Colonic mucosa (tissue), 4 donors: ENCODE data around the gene ZNF451. TPM values are rescaled to one million over a fixed set of nuclear protein-coding genes. Genes with fewer than 3 reads are reported as not detected.
A peak's percentile ranks its signal among the peaks of the same experiment; 100 is the strongest.
"Not testable (repeated sequence)": the region's sequence is repeated elsewhere in the genome, so short reads cannot be mapped to it uniquely, and the experiment has no call there.

ENCODE experiments used
- DNase-seq: peaks from one replicate; pipeline ENCODE4 v3.0.0-alpha.2; 2020
- H3K27ac ChIP-seq: fragments of 200-600 bp; one replicate; pipeline ENCODE4 v1.8.0; 2021
- H3K27me3 ChIP-seq: fragments of 200-600 bp; one replicate; pipeline ENCODE4 v1.8.0; 2021
- H3K36me3 ChIP-seq: fragments of 200-600 bp; one replicate; pipeline ENCODE4 v1.8.0; 2021
- H3K4me1 ChIP-seq: fragments of 200-600 bp; one replicate; pipeline ENCODE4 v1.8.0; 2021; ENCODE audit warnings: mild to moderate bottlenecking
- H3K4me3 ChIP-seq: fragments of 200-600 bp; one replicate; pipeline ENCODE4 v1.8.0; 2021
- H3K9ac ChIP-seq, 2 donors: one replicate each; pipeline ENCODE4 v1.7.0; 2013; ENCODE audit warnings: control low read depth in 2 of 2, low read depth in 2 of 2, low read length in 2 of 2
- H3K9me3 ChIP-seq: fragments of 200-600 bp; one replicate; pipeline ENCODE4 v1.8.0; 2021
- CTCF ChIP-seq: fragments of 200-600 bp; IDR thresholded peaks from one replicate; pipeline ENCODE4 v1.8.0; 2022; ENCODE audit warnings: antibody characterized with exemption, mild to moderate bottlenecking
- intact Hi-C: fragments of 100-400 bp; cut with DNase I; formaldehyde crosslinking; loops from one replicate; pipeline ENCODE4 v1.14.1; 2022
- total RNA-seq, 2 donors: library from RNA; stranded (reverse); fragmentation: NEBNext Ultra II Directional in 1 of 2; extraction: Animal tissue kit (Norgen Biotek cat#: 25700) in 1 of 2; gene quantifications; one replicate each; pipeline ENCODE4 v1.2.1, GENCODE V29; 2021
- donor health status: healthy.
- donor health status: DM: no; HTN: no; CAD: no.
- donor health status: DM: no; HTN: no; CAD: no.

The ZNF451 gene
- total RNA-seq, 2 donors from 2014 or later, result 35.1 to 35.9 TPM

GRCh38 chr6:57086843-57087242 is 3.1 kb upstream of the ZNF451 start:
- H3K9ac ChIP-seq, result no peak overlapping the region
- H3K4me3 ChIP-seq, result no peak overlapping the region
- H3K27me3 ChIP-seq, result no peaks in the 10 kb centered on the region
- no peak for DNase-seq
- no peaks in the 10 kb centered on the region for H3K36me3 ChIP-seq
- H3K9me3 ChIP-seq, result no peaks in the 10 kb centered on the region
- TF ChIP-seq CTCF, result no peak
- intact Hi-C loops, result no loop called here
- H3K4me1 ChIP-seq, result peaks cover 4% of the 10 kb centered on the region
- H3K27ac ChIP-seq, result no peak overlapping the region

- Histone ChIP-seq H3K27ac (no peak overlapping the region), H3K4me3 (no peak overlapping the region), H3K9ac (no peak overlapping the region), H3K27me3 (no peaks in the 10 kb centered on the region), H3K9me3 (no peaks in the 10 kb centered on the region), H3K36me3 (no peaks in the 10 kb centered on the region), H3K4me1 (peaks cover 4% of the 10 kb centered on the region)
- TF ChIP-seq CTCF, result no peak
- intact Hi-C loops, result no loop called here
- DNase-seq, result no peak
Observed at GRCh38 chr6:57087916-57088315, 2.1 kb upstream of the ZNF451 start.

- intact Hi-C loops, result no loop called here
- no peak for TF ChIP-seq CTCF
- Histone ChIP-seq H3K4me3 (peak overlapping the region; percentile 46), H3K27me3 (no peaks in the 10 kb centered on the region), H3K36me3 (no peaks in the 10 kb centered on the region), H3K9me3 (no peaks in the 10 kb centered on the region), H3K27ac (peak overlapping the region; percentile 76), H3K9ac (no peak overlapping the region), H3K4me1 (peaks cover 4% of the 10 kb centered on the region)
- DNase-seq, result no peak
Observed at GRCh38 chr6:57089265-57089664, 723 bp upstream of the ZNF451 start.

- H3K27me3 ChIP-seq, intact Hi-C loops, H3K9ac ChIP-seq, H3K4me1 ChIP-seq, H3K36me3 ChIP-seq, DNase-seq, H3K9me3 ChIP-seq: not testable (repeated sequence)
- Histone ChIP-seq H3K4me3 (peak overlapping the region; percentile 46), H3K27ac (peak overlapping the region; percentile 76)
Observed at GRCh38 chr6:57090458-57091067, 575 bp downstream of the ZNF451 start.

- not testable (repeated sequence) for H3K27ac ChIP-seq
Observed at GRCh38 chr6:57091375-57091774, 1.4 kb downstream of the ZNF451 start.

GRCh38 chr6:57094689-57095088 is 4.7 kb downstream of the ZNF451 start:
- Histone ChIP-seq H3K27me3 (no peaks in the 10 kb centered on the region), H3K9ac (no peak overlapping the region), H3K4me1 (no peaks in the 10 kb centered on the region), H3K4me3 (no peak overlapping the region), H3K36me3 (no peaks in the 10 kb centered on the region), H3K9me3 (no peaks in the 10 kb centered on the region), H3K27ac (no peak overlapping the region)
- DNase-seq, result no peak
- intact Hi-C loops, result no loop called here
- TF ChIP-seq CTCF, result no peak

More at GRCh38 chr6:57091375-57091774, 1.4 kb downstream of the ZNF451 start:
- H3K36me3 ChIP-seq, H3K4me1 ChIP-seq, H3K27me3 ChIP-seq, H3K9ac ChIP-seq, H3K4me3 ChIP-seq, intact Hi-C loops, H3K9me3 ChIP-seq, DNase-seq: not testable (repeated sequence)
